Naive thymus-derived CD8-positive, alpha-beta T cell (primary cell): ENCODE measurements around the gene XRCC5. TPM values are rescaled to one million over a fixed set of nuclear protein-coding genes. Genes with fewer than 3 reads are reported as not detected.
"Not testable (repeated sequence)": the region's sequence is repeated elsewhere in the genome, so short reads cannot be mapped to it uniquely, and the experiment has no call there.

Experiments used
- ATAC-seq, 2 donors: fragments of 150-1000 bp; cut with Tn5 transposase in 1 of 2; sonication (Bioruptor Pico), chemical (Tn5 transposase) in 1 of 2; 1 replicate in 1 of 2; 2 replicates in 1 of 2; pipeline ENCODE4 v1.10.0; 2021; ENCODE audit warnings: mild to moderate bottlenecking in 2 of 2, moderate library complexity in 2 of 2
- POLR2A ChIA-PET: fragments of 350-600 bp; sonication (Branson Sonifier 250); formaldehyde crosslinking; loops from one replicate; lab custom pipeline; 2021; ENCODE audit warnings: antibody characterized with exemption; lab: Charles Lee
- DNase-seq, 10 donors: peaks; one replicate each; pipeline versions ENCODE4 v3.0.0 to v3.0.0-alpha.2; 2020 to 2022
- H3K27ac Mint-ChIP-seq, 10 donors: one replicate each; pipeline ENCODE4 v1.8.0; 2020 to 2022; ENCODE audit warnings: mild to moderate bottlenecking in 10 of 10, mixed read lengths in 10 of 10, moderate library complexity in 4 of 10, inconsistent platforms in 1 of 10
- H3K27me3 Mint-ChIP-seq, 5 donors: one replicate each; pipeline ENCODE4 v1.8.0; 2021 to 2022; ENCODE audit warnings: mixed read lengths in 5 of 5
- H3K36me3 Mint-ChIP-seq, 3 donors: one replicate each; pipeline ENCODE4 v1.8.0; 2020 to 2022; ENCODE audit warnings: mixed read lengths in 3 of 3, mild to moderate bottlenecking in 2 of 3, inconsistent platforms in 1 of 3
- H3K4me1 Mint-ChIP-seq, 4 donors: one replicate each; pipeline ENCODE4 v1.8.0; 2021 to 2022; ENCODE audit warnings: mixed read lengths in 4 of 4
- H3K4me3 Mint-ChIP-seq, 10 donors: one replicate each; pipeline ENCODE4 v1.8.0; 2020 to 2022; ENCODE audit warnings: mild to moderate bottlenecking in 10 of 10, mixed read lengths in 10 of 10, moderate library complexity in 6 of 10, inconsistent platforms in 1 of 10
- H3K9me3 Mint-ChIP-seq, 9 donors: one replicate each; pipeline ENCODE4 v1.8.0; 2020 to 2022; ENCODE audit warnings: mixed read lengths in 9 of 9, mild to moderate bottlenecking in 3 of 9, inconsistent platforms in 1 of 9, moderate library complexity in 1 of 9
- polyA plus RNA-seq, 3 donors: library from polyadenylated mRNA; unstranded; fragments of 300-500 nt; fragmentation: Illumina TruSeq; gene quantifications; one replicate each; pipeline ENCODE4 v1.2.3, GENCODE V29; 2021
- total RNA-seq, 8 experiments: library from RNA in 2 of 8; stranded (reverse) in 2 of 8; gene quantifications; one replicate each; pipeline ENCODE4 v1.2.3 and lab custom pipeline; 2021 to 2026

XRCC5 gene
- total and polyA plus RNA-seq, 5 experiments from 2014 or later, result 231 to 364 (median 311) TPM

DNA sequence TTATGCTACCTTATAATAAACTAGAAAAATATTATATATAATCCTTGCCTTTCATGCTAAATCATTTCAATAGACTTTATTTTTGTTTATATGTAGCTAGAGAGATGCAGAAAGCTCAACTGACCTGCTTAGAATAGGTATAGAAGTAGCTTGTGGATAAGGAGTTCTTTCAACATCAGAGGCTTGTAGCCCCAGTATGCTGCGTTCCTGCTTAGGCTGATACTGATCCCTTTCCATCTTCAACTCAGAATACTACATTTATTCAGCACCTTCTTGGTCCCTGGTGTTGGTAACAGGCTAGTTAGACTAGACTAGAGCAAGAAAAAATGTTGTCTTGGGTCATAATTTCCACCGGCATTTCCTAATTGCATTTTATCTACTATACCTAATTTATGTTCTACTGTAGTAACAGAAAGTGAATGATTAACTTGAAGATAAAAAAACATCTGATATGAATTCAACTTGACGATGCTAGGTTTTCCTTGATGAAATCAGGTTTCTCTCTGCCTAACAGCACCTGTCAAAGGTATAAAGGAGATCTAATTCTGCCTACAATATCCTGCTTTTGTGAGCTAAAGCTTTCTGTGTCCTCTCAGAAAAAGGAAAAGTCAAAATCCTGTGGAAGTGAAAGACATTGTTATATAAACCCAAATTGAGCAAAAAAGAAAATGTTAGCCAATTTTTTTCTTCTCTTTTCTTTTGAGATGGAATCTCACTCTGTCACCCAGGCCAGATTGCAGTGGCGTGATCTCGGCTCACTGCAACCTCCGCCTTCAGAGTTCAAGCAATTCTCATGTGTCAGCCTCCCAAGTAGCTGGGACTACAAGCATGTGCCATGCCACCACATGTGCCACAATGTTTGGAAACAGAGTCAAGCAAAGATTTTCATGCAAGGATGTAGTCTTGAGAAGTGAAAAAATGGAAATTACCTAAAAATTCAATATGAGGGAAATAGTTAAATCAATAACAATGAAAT is 33.4 kb upstream of the XRCC5 start:
- peaks cover 0 to 28% (median 4%) of the 10 kb centered on the region in 3 donors for H3K36me3 Mint-ChIP-seq
- POLR2A ChIA-PET, result interaction anchor here (1.1 kb wide), 1 partner anchor 8 kb away, joined by 4 read pairs; no protein-coding TSS in a partner anchor
- H3K9me3 Mint-ChIP-seq, result no peaks in the 10 kb centered on the region
- peak overlapping the region in 3 of 10 donors; percentile 16 to 60 (median 40) for H3K27ac Mint-ChIP-seq
- DNase-seq (no peak), ATAC-seq (no peak)
- H3K4me1 Mint-ChIP-seq, result peaks cover 9 to 46% (median 41%) of the 10 kb centered on the region in 4 donors
- no peaks in the 10 kb centered on the region for H3K27me3 Mint-ChIP-seq
- no peak overlapping the region for H3K4me3 Mint-ChIP-seq

DNA sequence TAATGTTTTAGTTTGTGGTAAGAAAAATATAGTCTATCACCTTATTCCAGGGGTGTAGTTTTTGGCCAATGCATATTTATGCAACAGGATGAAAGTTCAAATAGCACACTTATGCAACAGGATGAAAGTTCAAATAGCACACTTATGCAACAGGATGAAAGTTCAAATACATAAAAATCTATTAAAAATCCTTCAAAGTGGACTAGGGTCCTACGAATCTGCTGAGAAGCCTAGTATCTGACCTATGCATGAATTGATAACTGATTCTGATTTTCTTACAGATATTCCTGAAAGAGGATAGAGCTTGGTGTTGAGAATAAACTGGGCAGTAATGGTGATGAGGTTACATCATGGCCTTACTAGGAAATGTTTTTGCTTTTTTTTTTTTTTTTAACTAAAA is 30.4 kb upstream of the XRCC5 start:
- H3K27me3 Mint-ChIP-seq, result no peaks in the 10 kb centered on the region
- DNase-seq, result no peak
- POLR2A ChIA-PET, result interaction anchor here (0.7 kb wide), 1 partner anchor 20 kb away, joined by 3 read pairs; no protein-coding TSS in a partner anchor
- peak overlapping the region in 3 of 10 donors; percentile 24 to 42 (median 34) for H3K4me3 Mint-ChIP-seq
- no peak overlapping the region for H3K27ac Mint-ChIP-seq
- peaks cover 23 to 69% (median 64%) of the 10 kb centered on the region in 4 donors for H3K4me1 Mint-ChIP-seq
- ATAC-seq, result no peak
- H3K36me3 Mint-ChIP-seq, result peaks cover 0 to 21% (median 0%) of the 10 kb centered on the region in 3 donors
- H3K9me3 Mint-ChIP-seq, result no peaks in the 10 kb centered on the region

DNA sequence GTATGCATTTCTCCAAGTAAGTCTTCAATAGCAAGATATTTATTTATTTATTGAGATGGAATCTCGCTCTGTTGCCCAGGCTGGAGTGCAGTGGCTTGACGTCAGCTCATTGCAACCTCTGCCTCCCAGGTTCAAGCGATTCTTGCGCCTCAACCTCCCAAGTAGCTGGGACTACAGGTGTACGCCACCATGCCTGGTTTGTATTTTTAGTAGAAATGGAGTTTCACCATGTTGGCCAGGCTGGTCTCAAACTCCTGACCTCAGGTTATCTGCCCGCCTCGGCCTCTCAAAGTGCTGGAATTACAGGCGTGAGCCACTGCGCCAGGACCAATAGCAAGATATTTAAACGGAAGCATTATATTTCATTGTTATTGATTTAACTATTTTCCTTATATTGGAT is 29.1 kb upstream of the XRCC5 start:
- H3K27ac Mint-ChIP-seq, result peak overlapping the region in 4 of 10 donors; percentile 32 to 58 (median 41)
- DNase-seq, POLR2A ChIA-PET, H3K27me3 Mint-ChIP-seq, H3K9me3 Mint-ChIP-seq, ATAC-seq: not testable (repeated sequence)
- H3K4me3 Mint-ChIP-seq, result peak overlapping the region in 9 of 10 donors; percentile 12 to 97 (median 60)
- H3K4me1 Mint-ChIP-seq, result peaks cover 22 to 68% (median 63%) of the 10 kb centered on the region in 4 donors
- H3K36me3 Mint-ChIP-seq, result peaks cover 0 to 11% (median 0%) of the 10 kb centered on the region in 3 donors

DNA sequence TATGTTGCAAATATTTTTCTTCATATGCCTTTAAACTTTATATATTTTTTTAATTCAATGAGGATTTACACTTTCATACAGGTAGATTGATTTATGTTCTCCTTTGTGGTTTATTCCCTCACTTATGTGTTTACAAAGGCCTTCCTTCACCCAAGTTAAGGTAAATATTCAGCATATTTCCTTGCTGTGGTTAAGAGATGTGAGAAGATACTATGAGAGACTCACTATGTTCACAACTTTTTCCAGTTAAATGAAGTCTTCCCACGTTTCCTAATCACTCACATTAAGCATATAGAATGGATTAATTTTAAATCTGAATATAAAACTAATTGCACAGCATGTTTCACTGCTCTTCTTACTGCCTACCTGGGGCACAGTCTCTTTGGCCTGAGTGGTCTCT is 28.1 kb upstream of the XRCC5 start:
- Mint-ChIP-seq H3K9me3 (no peaks in the 10 kb centered on the region), H3K4me1 (peaks cover 24 to 69% (median 61%) of the 10 kb centered on the region in 4 donors), H3K4me3 (peak overlapping the region; percentile 86 to 99 (median 93)), H3K27ac (peak overlapping the region; percentile 86 to 98 (median 93)), H3K27me3 (no peaks in the 10 kb centered on the region), H3K36me3 (peaks cover 0 to 2% (median 0%) of the 10 kb centered on the region in 3 donors)
- DNase-seq (no peak), ATAC-seq (no peak)
- POLR2A ChIA-PET, result interaction anchor here (0.6 to 5.9 kb wide), 10 partner anchors 8 to 76 kb away, joined by 3 to 96 read pairs (median 6); partner anchors contain the start of gene XRCC5

DNA sequence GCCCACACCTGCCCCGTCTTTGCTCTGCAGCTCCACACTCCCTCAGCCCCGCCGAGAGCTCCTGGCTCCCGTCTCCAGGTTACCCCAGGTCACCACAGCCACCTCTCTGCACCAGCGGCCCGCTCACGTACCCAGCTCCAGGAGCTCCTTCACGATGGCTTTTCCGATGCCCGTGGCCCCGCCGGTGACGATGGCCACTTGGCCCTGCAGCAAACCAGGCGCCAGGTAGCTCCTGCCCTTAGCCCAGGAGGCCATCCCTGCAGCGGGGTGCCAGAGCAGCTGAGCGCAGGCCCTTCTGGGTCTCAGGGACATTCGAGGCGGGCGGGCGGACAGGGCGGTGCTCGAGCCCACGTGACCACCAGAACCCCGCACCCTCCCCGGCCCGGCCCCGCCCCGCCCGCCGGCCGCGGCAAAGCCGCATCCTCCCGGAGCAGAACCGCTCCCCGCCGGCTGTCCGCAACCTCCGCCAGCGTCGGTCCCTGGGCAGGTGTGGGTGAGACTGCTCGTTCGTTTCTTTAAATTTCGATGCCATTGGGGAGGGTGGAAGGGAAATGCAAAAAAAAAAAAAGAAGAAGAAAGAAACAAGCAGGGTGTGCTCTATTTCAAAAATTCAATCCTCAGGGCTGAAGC is 27.5 kb upstream of the XRCC5 start, which contains the start of the genes PECR and TMEM169:
PECR (minus strand) TSS at position 323 of the 630 bp plus-strand sequence; CDS start at position 255, 68 bp downstream.
TMEM169 (plus strand) TSS at position 433 of the 630 bp plus-strand sequence. CDS start 14,045 bp downstream, outside the sequence.
- Mint-ChIP-seq H3K4me1 (peaks cover 24 to 70% (median 60%) of the 10 kb centered on the region in 4 donors), H3K27ac (peak within 1 kb of the TSS; percentile 86 to 98 (median 94)), H3K9me3 (no peaks in the 10 kb centered on the region), H3K27me3 (no peaks in the 10 kb centered on the region), H3K36me3 (no peaks in the 10 kb centered on the region), H3K4me3 (peak within 1 kb of the TSS; percentile 86 to 99 (median 93))
- POLR2A ChIA-PET, result interaction anchor here (0.6 to 5.9 kb wide), 10 partner anchors 9 to 77 kb away, joined by 3 to 96 read pairs (median 6); partner anchors contain the start of gene XRCC5
- DNase-seq (peak; percentile 37 to 82 (median 66)), ATAC-seq (peak; percentile 80 to 86)

DNA sequence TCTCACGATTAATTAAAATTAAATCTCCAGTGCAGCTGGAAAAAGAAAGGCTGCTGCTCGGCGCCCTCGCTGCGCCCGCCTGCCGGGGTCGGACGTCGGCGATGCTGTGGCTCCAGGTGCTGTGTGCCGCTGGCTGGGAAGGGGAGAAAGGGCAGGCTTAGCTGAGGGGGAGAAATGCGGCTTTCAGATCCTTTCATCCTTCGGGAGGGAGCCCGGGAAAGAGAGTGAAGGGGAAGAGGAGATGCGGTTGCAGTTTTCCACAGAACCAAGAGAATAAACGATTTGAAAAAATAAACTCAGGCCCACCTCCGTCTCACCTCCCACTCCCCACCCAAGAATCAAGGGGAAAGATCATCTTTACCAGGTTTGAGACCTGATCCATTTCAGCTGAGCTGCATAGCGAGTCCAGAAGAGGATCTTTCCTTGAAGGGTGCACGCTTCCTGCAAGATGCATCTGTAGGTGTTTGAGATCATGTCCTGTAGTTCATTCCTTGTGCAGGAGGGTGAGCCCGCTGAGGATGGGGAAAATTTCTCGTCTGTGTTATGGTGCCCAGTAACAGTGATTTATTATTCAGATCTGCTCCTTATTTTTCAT is 26.9 kb upstream of the XRCC5 start:
- Mint-ChIP-seq H3K4me1 (peaks cover 24 to 74% (median 65%) of the 10 kb centered on the region in 4 donors), H3K4me3 (peak overlapping the region; percentile 86 to 99 (median 93)), H3K27me3 (no peaks in the 10 kb centered on the region), H3K9me3 (no peaks in the 10 kb centered on the region), H3K27ac (peak overlapping the region; percentile 86 to 98 (median 94)), H3K36me3 (no peaks in the 10 kb centered on the region)
- POLR2A ChIA-PET, result interaction anchor here (1.0 to 5.9 kb wide), 8 partner anchors 9 to 51 kb away, joined by 3 to 96 read pairs (median 7); partner anchors contain the start of gene XRCC5
- ATAC-seq, result peak; percentile 13 to 26
- DNase-seq, result peak in 1 of 10 donors; percentile 12

DNA sequence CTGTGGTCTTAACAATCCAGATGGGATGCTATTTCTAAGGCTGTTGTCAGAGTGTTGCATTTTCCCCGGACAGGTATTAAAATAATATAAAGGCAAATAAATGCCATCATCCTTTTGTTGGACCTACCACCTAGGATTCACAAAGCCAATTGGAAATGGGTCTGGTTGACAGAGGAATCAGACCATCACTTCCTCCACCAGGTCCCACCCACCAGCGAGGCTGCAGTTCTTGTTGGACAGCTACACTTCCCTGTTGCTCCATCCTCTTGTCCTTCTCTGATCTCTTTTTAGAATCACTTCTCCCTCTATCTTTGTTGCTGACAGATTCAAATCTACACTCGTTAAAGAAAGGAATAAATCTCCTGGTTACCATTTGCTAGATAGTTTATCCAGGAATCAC is 26.3 kb upstream of the XRCC5 start:
- Mint-ChIP-seq H3K36me3 (no peaks in the 10 kb centered on the region), H3K27ac (peak overlapping the region; percentile 86 to 98 (median 94)), H3K9me3 (no peaks in the 10 kb centered on the region), H3K27me3 (no peaks in the 10 kb centered on the region), H3K4me3 (peak overlapping the region; percentile 86 to 99 (median 93)), H3K4me1 (peaks cover 24 to 71% (median 65%) of the 10 kb centered on the region in 4 donors)
- DNase-seq, result peak in 1 of 10 donors; percentile 11
- POLR2A ChIA-PET, result interaction anchor here (0.7 to 5.9 kb wide), 5 partner anchors 10 to 50 kb away, joined by 3 to 96 read pairs (median 7); partner anchors contain the start of gene XRCC5
- ATAC-seq, result no peak

DNA sequence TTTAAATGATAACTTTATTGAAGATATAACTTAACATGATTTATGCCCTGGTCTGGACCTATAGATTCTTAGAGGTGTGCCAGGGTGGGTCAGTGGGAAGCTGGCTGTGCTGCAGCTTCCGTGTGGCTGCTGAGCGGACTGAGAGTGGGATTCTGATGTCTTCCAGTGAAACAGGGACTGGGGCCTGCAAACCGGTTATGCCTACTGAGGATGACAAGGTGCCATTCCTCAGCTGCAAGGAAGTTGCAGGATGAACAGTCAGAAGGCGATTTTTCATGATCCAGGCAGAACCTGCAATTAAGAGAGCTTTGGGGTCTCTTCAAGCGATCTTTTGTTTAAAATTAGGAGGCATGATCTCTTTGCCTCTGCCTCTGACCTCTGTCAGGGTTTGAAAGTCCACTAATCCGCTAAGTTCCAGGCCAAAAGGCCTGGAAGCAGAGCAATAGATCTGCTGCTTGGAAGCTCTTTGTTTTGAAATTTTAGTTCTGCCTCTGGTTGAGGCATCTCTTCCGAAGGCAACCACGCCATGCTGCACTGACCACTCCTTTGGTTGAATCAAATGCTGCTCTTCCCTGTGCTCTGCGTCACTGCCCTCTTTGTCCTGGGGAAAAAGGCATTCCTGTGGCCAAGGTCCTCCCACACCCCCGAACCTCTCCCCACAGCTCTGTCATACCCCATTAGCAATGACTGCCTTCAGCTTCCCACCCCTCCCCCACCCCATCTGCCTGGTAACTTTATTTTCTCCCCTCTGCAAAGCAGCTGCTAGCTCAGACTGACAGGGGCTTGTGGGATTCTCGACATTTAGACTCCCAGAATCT is 25.5 kb upstream of the XRCC5 start:
- Mint-ChIP-seq H3K4me3 (peak overlapping the region; percentile 77 to 97 (median 90)), H3K4me1 (peaks cover 24 to 68% (median 63%) of the 10 kb centered on the region in 4 donors), H3K9me3 (no peaks in the 10 kb centered on the region), H3K27ac (peak overlapping the region; percentile 86 to 98 (median 94)), H3K27me3 (no peaks in the 10 kb centered on the region), H3K36me3 (no peaks in the 10 kb centered on the region)
- peak in 1 of 10 donors; percentile 3 for DNase-seq
- no peak for ATAC-seq
- POLR2A ChIA-PET, result interaction anchor here (0.7 to 5.9 kb wide), 9 partner anchors 9 to 328 kb away, joined by 3 to 96 read pairs (median 4); partner anchors contain the start of genes SMARCAL1 and XRCC5

DNA sequence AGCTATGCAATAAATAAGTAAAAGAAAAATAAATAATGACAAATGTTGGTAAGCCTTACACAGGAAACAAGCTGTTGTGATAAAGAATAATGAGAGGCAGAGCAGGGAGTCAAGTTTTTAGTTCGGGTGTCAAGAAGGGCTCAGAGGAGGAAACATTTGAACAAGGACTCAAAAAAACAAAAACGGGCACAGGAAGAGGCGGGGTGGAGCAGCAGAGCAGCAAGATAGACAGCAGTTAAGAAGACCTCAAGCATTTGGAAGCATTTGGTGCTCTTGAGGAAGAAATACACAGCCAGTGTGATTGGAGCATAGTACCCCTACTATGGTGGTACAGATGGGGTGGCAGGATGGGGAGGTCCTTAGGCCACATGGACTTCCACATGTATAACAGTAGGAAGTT is 24.6 kb upstream of the XRCC5 start:
- peak overlapping the region; percentile 86 to 98 (median 94) for H3K27ac Mint-ChIP-seq
- peak overlapping the region; percentile 53 to 97 (median 88) for H3K4me3 Mint-ChIP-seq
- POLR2A ChIA-PET, result interaction anchor here (0.6 to 5.9 kb wide), 8 partner anchors 10 to 327 kb away, joined by 4 to 96 read pairs (median 6); partner anchors contain the start of genes SMARCAL1 and XRCC5
- H3K4me1 Mint-ChIP-seq, result peaks cover 24 to 65% (median 62%) of the 10 kb centered on the region in 4 donors
- peak; percentile 35 to 42 for ATAC-seq
- no peaks in the 10 kb centered on the region for H3K9me3 Mint-ChIP-seq
- no peaks in the 10 kb centered on the region for H3K36me3 Mint-ChIP-seq
- no peaks in the 10 kb centered on the region for H3K27me3 Mint-ChIP-seq
- peak in 4 of 10 donors; percentile 29 to 65 (median 44) for DNase-seq

DNA sequence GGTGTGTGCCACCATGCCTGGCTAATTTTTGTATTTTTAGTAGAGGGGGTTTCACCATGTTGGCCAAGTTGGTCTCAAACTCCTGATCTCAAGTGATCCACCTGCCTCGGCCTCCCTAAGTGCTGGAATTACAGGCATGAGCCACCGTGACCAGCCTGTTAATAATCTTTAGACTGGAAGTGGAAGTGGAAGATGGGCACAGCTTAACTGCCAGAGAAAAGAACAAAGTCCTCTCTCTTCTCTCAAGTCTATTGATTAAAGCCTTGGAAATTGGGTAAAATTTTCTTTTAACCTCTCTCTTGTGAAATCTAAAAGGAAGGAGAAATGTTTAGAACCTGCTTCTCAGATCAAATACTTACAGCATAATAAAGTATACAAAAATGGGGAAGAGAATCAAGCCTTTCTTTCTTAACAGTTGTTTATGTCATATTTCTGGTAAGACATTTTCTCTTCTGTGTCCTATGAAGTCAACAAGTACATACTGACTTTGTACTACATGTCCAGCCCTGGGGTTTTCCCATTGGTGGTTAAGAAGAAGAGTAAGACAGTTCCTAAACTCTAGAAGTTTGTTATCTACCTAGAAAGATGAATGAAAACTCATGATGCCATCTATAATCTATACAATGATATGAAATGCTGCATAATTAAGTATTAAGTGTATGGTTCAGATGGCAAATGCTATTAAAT is 22.8 kb upstream of the XRCC5 start:
- H3K9me3 Mint-ChIP-seq, result no peaks in the 10 kb centered on the region
- no peak for ATAC-seq
- H3K4me3 Mint-ChIP-seq, result peak overlapping the region in 1 of 10 donors; percentile 17
- peak overlapping the region in 9 of 10 donors; percentile 21 to 98 (median 86) for H3K27ac Mint-ChIP-seq
- H3K36me3 Mint-ChIP-seq, result no peaks in the 10 kb centered on the region
- DNase-seq, result no peak
- POLR2A ChIA-PET, result interaction anchor here (0.9 to 5.9 kb wide), 3 partner anchors 8 to 27 kb away, joined by 3 to 96 read pairs (median 8); partner anchors contain the start of gene XRCC5
- H3K27me3 Mint-ChIP-seq, result no peaks in the 10 kb centered on the region
- H3K4me1 Mint-ChIP-seq, result peaks cover 27 to 55% (median 52%) of the 10 kb centered on the region in 4 donors
